ENCODE data around the gene POU2F1. TPM values are rescaled to one million over a fixed set of nuclear protein-coding genes. Genes with fewer than 3 reads are reported as not detected.

Gene POU2F1
- total RNA-seq, 6 donors from 2014 or later: 9.1 to 26.8 (median 15.6) TPM

DNA sequence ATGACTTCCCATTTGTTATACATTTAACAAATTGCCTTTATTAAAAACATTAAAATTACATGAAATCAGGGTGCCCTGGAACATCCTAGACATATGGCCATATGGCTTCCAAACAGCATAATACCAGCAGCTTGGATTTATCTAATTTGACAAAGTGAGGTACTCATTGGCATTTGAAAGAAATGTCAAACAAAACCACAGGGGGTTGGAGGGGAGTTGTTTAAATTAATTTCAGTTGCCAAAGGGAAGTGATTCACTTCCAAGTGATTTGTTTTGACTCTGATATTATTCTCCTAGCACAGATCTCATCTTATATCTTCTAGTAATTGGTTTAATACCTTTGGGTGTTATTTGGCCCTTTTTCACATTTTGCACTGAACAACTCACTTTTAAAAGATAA, 24.5 kb upstream of the POU2F1 start:
- H3K4me3 ChIP-seq: no peak overlapping the region
- H3K27me3 ChIP-seq: no peaks in the 10 kb centered on the region
- TF ChIP-seq POLR2AphosphoS5 (IDR thresholded peaks at IDR 0.05): no peak
- no peak for TF ChIP-seq EP300 (IDR thresholded peaks at IDR 0.05)
- H3K4me1 ChIP-seq: no peaks in the 10 kb centered on the region
- H3K36me3 ChIP-seq: no peaks in the 10 kb centered on the region
- no peak overlapping the region for H3K27ac ChIP-seq
- DNase-seq (no peak), ATAC-seq (ENCODE audit: low FRiP score in 2 of 2) (no peak)
- H3K9me3 ChIP-seq: no peaks in the 10 kb centered on the region

- no peak for DNase-seq
- TF ChIP-seq POLR2AphosphoS5 (IDR thresholded peaks at IDR 0.05) (no peak), EP300 (IDR thresholded peaks at IDR 0.05) (no peak), POLR2A (IDR thresholded peaks at IDR 0.05) (no peak)
- TF ChIP-seq, protein P1, sequence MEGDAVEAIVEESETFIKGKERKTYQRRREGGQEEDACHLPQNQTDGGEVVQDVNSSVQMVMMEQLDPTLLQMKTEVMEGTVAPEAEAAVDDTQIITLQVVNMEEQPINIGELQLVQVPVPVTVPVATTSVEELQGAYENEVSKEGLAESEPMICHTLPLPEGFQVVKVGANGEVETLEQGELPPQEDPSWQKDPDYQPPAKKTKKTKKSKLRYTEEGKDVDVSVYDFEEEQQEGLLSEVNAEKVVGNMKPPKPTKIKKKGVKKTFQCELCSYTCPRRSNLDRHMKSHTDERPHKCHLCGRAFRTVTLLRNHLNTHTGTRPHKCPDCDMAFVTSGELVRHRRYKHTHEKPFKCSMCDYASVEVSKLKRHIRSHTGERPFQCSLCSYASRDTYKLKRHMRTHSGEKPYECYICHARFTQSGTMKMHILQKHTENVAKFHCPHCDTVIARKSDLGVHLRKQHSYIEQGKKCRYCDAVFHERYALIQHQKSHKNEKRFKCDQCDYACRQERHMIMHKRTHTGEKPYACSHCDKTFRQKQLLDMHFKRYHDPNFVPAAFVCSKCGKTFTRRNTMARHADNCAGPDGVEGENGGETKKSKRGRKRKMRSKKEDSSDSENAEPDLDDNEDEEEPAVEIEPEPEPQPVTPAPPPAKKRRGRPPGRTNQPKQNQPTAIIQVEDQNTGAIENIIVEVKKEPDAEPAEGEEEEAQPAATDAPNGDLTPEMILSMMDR (IDR thresholded peaks at IDR 0.05): no peak
- 0% methylated on average over 1 of the region's 1 CpG for WGBS, 2 donors
- H3K27ac ChIP-seq: no peak overlapping the region
- no peak for ATAC-seq (ENCODE audit: low FRiP score in 2 of 2)
- H3K4me3 ChIP-seq: no peak overlapping the region
- H3K36me3 ChIP-seq: no peaks in the 10 kb centered on the region
- H3K9me3 ChIP-seq: no peaks in the 10 kb centered on the region
- H3K4me1 ChIP-seq: no peaks in the 10 kb centered on the region
- H3K27me3 ChIP-seq: no peaks in the 10 kb centered on the region
Observed at GRCh38 chr1:167197236-167197635, 23.4 kb upstream of the POU2F1 start.

GRCh38 chr1:167197692-167198091, 23.0 kb upstream of the POU2F1 start:
- WGBS, 2 donors: 94 to 95% methylated on average over 4 of the region's 4 CpGs
- no peaks in the 10 kb centered on the region for H3K27me3 ChIP-seq
- H3K27ac ChIP-seq: no peak overlapping the region
- no peaks in the 10 kb centered on the region for H3K4me1 ChIP-seq
- H3K4me3 ChIP-seq: no peak overlapping the region
- DNase-seq (no peak), ATAC-seq (ENCODE audit: low FRiP score in 2 of 2) (peak in 1 of 2 donors; percentile 26)
- no peaks in the 10 kb centered on the region for H3K9me3 ChIP-seq
- TF ChIP-seq, protein P1 (IDR thresholded peaks at IDR 0.05): no peak
- TF ChIP-seq POLR2A (IDR thresholded peaks at IDR 0.05): no peak
- no peak for TF ChIP-seq POLR2AphosphoS5 (IDR thresholded peaks at IDR 0.05)
- TF ChIP-seq EP300 (IDR thresholded peaks at IDR 0.05): no peak
- H3K36me3 ChIP-seq: no peaks in the 10 kb centered on the region

DNA sequence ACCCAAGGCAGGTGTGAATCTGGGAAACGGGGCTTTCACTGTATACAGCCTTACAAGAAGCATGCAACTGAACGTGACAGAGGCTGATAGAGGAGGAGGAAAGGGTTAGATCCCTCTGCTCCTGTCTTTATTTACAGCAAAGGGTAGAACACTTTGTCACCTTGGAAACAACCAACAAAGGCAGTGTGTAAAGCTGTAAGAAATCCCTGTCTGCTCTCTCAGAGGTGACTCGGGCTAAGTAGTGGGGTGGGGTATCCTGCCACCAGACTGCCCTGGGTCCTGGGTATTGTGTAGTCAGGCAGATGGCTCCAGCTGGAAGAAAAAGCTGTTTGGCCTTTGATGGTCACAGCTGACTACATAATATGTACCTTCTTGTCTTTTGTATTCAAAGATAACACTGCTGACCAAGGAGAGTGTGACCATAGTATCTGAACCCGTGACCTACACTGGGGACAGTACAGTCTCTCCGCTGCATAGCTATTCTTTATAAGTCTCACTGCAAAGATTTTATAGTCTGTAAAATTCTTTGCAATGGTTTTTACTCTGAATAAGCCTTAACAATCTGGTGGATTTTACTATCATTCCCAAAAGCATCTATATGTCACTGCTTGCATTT, 22.1 kb upstream of the POU2F1 start:
- 68 to 77% methylated on average over 5 of the region's 5 CpGs for WGBS, 2 donors
- no peaks in the 10 kb centered on the region for H3K36me3 ChIP-seq
- DNase-seq: no peak
- TF ChIP-seq POLR2A (IDR thresholded peaks at IDR 0.05): no peak
- no peak for TF ChIP-seq POLR2AphosphoS5 (IDR thresholded peaks at IDR 0.05)
- no peak for TF ChIP-seq EP300 (IDR thresholded peaks at IDR 0.05)
- TF ChIP-seq, protein P1 (IDR thresholded peaks at IDR 0.05): no peak
- no peaks in the 10 kb centered on the region for H3K4me1 ChIP-seq
- no peak overlapping the region for H3K27ac ChIP-seq
- H3K4me3 ChIP-seq: no peak overlapping the region
- no peaks in the 10 kb centered on the region for H3K9me3 ChIP-seq
- ATAC-seq (ENCODE audit: low FRiP score in 2 of 2): peak in 1 of 2 donors; percentile 19
- no peaks in the 10 kb centered on the region for H3K27me3 ChIP-seq

DNA sequence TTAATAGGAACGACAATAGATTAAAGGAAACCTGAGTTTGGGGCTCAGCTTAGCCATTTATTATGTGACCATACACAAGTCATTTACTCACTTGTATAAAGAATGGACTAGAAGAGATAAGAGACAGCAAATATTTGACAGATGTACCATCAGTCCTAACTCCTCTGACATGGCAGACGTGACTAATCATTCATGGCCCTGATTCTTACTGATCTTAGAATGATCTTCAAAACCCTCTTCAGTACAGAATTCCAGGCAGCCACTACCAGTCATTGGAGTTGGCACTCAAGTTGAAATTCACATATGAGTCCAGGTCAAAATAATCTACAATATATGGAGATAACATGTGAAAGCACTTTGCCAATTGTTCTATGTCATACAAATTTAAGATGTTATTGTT, 21.0 kb upstream of the POU2F1 start:
- no peaks in the 10 kb centered on the region for H3K36me3 ChIP-seq
- TF ChIP-seq POLR2A (IDR thresholded peaks at IDR 0.05): no peak
- TF ChIP-seq POLR2AphosphoS5 (IDR thresholded peaks at IDR 0.05): no peak
- no peak for TF ChIP-seq EP300 (IDR thresholded peaks at IDR 0.05)
- TF ChIP-seq, protein P1 (IDR thresholded peaks at IDR 0.05): no peak
- no peak overlapping the region for H3K27ac ChIP-seq
- no peak for ATAC-seq (ENCODE audit: low FRiP score in 2 of 2)
- WGBS, 2 donors: 87 to 93% methylated on average over 2 of the region's 2 CpGs
- H3K4me3 ChIP-seq: no peak overlapping the region
- no peaks in the 10 kb centered on the region for H3K4me1 ChIP-seq
- H3K27me3 ChIP-seq: no peaks in the 10 kb centered on the region
- peaks cover 0 to 2% (median 0%) of the 10 kb centered on the region in 4 donors for H3K9me3 ChIP-seq
- no peak for DNase-seq

All from upper lobe of left lung (tissue), 6 donors.